IMR-90 (cell line): Measurements from ENCODE around the gene SVIL.

Experiments used
- BHLHE40 ChIP-seq: fragments of 150-350 bp; IDR thresholded peaks from 2 replicates; pipeline ENCODE4 v1.6.1; 2016; ENCODE audit warnings: mild to moderate bottlenecking, low read depth, low read length
- CEBPB ChIP-seq: IDR thresholded peaks from 2 replicates; pipeline ENCODE4 v1.6.1; 2012; ENCODE audit warnings: low read depth, low read length, improper control_type of control experiment
- CTCF ChIP-seq: conservative IDR thresholded peaks from 2 replicates; pipeline ENCODE4 v1.5.1; 2012; ENCODE audit warnings: mild to moderate bottlenecking, low read depth, low read length, improper control_type of control experiment
- FOS ChIP-seq: fragments of 150-350 bp; IDR thresholded peaks from 2 replicates; pipeline ENCODE4 v1.6.1; 2016; ENCODE audit warnings: low read depth, low read length
- MXI1 ChIP-seq: IDR thresholded peaks from 2 replicates; pipeline ENCODE4 v1.6.1; 2012; ENCODE audit warnings: low read depth, mild to moderate bottlenecking, low read length, moderate library complexity, borderline replicate concordance
- POLR2A ChIP-seq: IDR thresholded peaks from 2 replicates; pipeline ENCODE4 v1.6.1; 2012; ENCODE audit warnings: mild to moderate bottlenecking, low read depth, low read length

- TF ChIP-seq CTCF (no peak), POLR2A (no peak), FOS (no peak), MXI1 (no peak), CEBPB (no peak), BHLHE40 (no peak)
Observed at GRCh38 chr10:29522918-29523317, 111.9 kb downstream of the SVIL start.
